ENCODE measurements around the gene AARS2. TPM values are rescaled to one million over a fixed set of nuclear protein-coding genes. Genes with fewer than 3 reads are reported as not detected.

AARS2 gene
- total and polyA plus RNA-seq, 9 of the 15 experiments (the other 6 are each of a cell fraction or from before 2014, with no cell fraction given), result 0.97 to 34.0 (median 18.3) TPM

- TF ChIP-seq SMARCE1 (IDR thresholded peaks at IDR 0.05), result peak; percentile 65
- TF ChIP-seq POLR2AphosphoS5 (IDR thresholded peaks at IDR 0.05; ENCODE audit: control insufficient read depth, insufficient read depth, low read depth, low read length), result peak; percentile 12
- TF ChIP-seq SNAPC5 (CRISPR knock-in tag; IDR thresholded peaks at IDR 0.05), result no peak
- TF ChIP-seq GMEB1 (CRISPR knock-in tag; IDR thresholded peaks at IDR 0.05), result no peak; the same call in 1 of the 2 replicates
- TF ChIP-seq SAFB2 (IDR thresholded peaks at IDR 0.05; ENCODE audit: borderline replicate concordance, low read depth, low read length, severe bottlenecking), result no peak
- no peak for TF ChIP-seq SNRNP70 (optimal IDR thresholded peaks at IDR 0.05; ENCODE audit: low read depth, low read length)
- TF ChIP-seq PHF20 (IDR thresholded peaks at IDR 0.05; ENCODE audit: partially characterized antibody), result peak; percentile 89
- no peak for TF ChIP-seq HNRNPL (IDR thresholded peaks at IDR 0.05; ENCODE audit: low read depth, low read length)
- no peak for TF ChIP-seq BACH1 (tag; IDR thresholded peaks at IDR 0.05)
- no peak for TF ChIP-seq CREBBP (IDR thresholded peaks at IDR 0.05; ENCODE audit: low read depth, low read length)
- no peak for TF ChIP-seq CEBPB (tag; IDR thresholded peaks at IDR 0.05)
- no peak for TF ChIP-seq ZNF561 (CRISPR knock-in tag; conservative IDR thresholded peaks at IDR 0.05)
- no peak for TF ChIP-seq CCAR2 (IDR thresholded peaks at IDR 0.05; ENCODE audit: low read depth, low read length)
- peak; percentile 35 for TF ChIP-seq ZNF511 (CRISPR knock-in tag; IDR thresholded peaks at IDR 0.05)
- TF ChIP-seq SMARCC2 (IDR thresholded peaks at IDR 0.05; ENCODE audit: low read depth), result no peak
- no peak for TF ChIP-seq AFF1 (IDR thresholded peaks at IDR 0.05; ENCODE audit: low read depth in 1 of 2, partially characterized antibody in 2 of 2)
- no peak for TF ChIP-seq ZNF143 (CRISPR knock-in tag; IDR thresholded peaks at IDR 0.05)
Measured at GRCh38 chr6:44257025-44257752, 56.0 kb downstream of the AARS2 start, which contains the start of gene SLC35B2 (continued).
